DMS153 treated with DMSO at 0.1 percent for 48 hours (cell line): ENCODE data around the gene BST2.

Experiments used
- DNase-seq: peaks from one replicate; lab custom pipeline; 2025; ENCODE audit not compliant: unreplicated experiment; lab: John Stamatoyannopoulos, UW

The BST2 gene, protein sequence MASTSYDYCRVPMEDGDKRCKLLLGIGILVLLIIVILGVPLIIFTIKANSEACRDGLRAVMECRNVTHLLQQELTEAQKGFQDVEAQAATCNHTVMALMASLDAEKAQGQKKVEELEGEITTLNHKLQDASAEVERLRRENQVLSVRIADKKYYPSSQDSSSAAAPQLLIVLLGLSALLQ

DNA sequence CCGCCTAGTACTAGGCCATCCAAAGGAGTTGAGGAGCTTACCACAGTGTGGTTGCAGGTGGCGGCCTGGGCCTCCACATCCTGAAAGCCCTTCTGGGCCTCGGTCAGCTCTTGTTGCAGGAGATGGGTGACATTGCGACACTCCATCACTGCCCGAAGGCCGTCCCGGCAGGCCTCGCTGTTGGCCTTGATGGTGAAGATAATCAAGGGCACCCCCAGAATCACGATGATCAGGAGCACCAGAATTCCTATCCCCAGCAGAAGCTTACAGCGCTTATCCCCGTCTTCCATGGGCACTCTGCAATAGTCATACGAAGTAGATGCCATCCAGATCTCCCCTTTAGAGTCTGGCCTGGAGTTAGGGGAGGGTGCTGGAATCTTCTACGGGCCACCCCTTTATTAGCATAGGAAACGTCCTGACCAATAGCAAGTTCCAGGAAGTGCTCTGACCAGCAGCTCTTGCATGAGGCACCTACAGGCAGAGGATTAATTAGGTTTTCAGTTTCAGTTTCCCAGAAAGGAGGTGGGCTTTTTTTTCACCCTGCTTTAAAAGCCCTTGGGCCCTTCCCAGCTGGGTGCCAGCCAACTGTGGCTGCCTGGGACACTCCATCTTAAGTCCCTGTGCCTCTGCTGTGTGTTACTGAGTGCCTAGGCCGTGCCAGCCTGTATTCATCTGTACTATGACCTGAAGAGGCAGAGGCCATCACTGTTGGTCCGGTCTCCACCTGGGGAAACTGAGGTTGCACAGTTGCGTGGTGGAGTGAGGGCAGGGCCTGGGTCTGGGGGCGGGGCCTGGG, at the start of gene BST2:
Gene BST2, minus strand, starts transcription at position 381 of the 796 bp plus-strand sequence. Its CDS starts 55 bp downstream, at position 326.
- no peak for DNase-seq

- DNase-seq = no peak
Observed at GRCh38 chr19:17454576-17455071, 49.2 kb upstream of the BST2 start.

DNA sequence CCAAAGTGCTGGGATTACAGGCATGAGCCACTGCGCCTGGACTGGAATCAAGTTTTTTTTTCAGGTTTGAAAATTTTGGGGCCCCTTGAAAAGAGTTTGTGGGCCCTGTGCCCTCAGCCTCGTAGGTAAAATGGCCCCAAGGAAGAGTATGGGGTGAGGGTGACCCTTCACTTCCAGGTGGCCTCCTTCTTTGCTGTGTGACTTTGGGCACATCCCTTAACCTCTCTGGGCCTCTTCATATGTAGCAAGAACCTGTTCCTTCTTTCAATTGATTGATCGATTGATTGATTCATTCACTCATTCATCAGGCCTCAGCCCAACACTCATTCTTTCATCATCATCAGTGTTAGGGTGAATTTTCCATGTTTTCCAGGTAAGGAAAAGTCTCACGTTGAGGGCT, 46.4 kb upstream of the BST2 start:
- no peak for DNase-seq

DNA sequence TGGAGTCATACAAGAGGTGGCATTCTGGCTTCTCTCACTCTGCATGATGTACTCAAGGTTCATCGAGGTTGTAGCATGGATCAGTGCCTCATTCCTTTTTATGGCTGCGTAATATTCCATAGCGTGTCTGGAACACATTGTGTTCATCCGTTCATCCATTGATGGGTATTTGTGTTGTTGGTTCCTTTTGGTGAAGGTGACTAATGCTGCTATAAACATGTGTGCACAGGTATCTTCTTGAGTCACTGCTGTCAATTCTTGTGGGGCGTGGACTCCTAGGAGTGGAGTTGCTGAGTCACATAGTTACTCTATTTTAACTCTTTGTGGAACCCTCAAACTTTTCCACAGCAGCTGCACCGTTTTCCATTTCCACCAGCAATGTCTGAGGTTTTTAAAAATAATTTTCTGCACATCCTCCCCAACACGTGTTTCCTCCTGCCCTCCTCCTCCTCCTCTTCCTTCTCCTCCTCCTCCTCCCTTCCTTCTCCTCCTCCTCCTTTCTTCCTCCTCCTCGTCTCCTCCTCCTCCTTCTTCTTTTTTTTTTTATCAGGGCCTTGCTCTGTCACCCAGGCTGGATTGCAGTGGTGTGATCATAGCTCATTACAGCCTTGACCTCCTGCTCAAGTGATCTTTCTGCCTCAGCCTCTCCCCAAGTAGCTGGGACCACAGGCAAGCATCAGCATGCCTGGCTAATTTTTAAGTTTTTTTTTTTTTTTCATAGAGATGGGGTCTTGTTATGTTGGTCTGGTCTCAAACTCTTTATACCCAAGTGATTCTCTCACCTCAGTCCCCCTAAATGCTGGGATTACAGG, 45.0 kb upstream of the BST2 start:
- no peak for DNase-seq

GRCh38 chr19:17448131-17448967, 42.9 kb upstream of the BST2 start, which contains the start of gene TMEM221:
Gene TMEM221, minus strand, starts transcription at chr19:17448668. Its CDS starts 206 bp downstream, at chr19:17448462.
- no peak for DNase-seq

DNA sequence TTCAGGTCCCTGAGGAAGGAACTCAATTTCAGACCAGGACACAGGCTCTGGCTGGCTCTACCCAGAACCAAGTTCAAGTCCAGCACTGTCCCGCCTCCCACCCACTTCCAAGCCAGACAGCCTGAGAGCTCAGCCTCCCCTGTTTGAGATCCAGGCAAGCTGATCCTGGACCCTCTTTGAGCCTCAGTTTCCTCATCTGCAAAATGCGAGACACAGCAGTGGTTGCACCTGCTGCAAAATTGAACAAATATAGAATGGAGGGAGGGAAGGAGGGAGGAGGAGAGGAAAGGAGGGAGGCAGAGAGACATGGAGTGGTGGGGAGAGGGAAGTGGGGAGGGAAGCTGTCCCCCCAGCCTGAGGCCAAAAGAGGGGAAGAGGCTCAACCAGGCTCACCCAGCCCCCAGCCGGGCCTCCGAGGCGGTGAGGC, 42.3 kb upstream of the BST2 start:
- DNase-seq = no peak

- no peak for DNase-seq
Observed at GRCh38 chr19:17445526-17446165, 40.2 kb upstream of the BST2 start.

DNA sequence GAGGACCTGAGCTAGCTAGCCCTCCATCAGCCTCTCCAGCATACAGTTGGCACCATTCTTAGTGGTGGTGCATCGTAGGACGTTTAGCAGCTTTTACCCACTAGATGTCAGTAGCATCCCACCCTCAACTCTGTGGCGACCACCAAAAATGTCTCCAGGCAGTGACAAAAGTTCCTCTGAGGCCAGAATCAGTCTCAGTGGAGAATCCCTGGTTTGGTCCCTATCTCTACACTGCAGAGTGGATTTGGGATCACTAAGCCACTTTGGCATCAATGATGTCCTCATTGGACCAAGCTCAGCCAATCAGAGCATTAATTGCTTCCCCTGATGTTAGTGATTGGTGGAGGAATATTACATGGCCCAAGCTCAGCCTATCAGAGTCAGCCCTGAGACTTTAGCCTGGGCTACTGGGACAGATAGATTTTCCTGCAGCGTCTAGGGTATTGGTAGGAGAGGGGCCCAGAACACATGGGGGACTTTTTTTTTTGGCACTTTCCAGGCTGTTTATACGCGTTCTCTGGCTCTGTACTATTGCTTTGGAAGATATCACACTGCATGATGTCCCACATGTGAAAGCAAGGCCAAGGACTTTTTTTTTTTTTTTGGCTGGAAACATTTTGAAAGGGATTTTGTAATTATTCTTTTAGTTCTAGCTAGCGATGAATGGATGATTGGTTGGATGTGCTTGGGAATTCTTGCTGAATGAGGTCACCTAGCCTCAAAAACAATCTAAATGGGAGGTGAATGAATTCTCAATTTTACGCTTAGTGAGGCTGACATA, 36.0 kb upstream of the BST2 start:
- no peak for DNase-seq

GRCh38 chr19:17436874-17437267, 31.4 kb upstream of the BST2 start:
- no peak for DNase-seq

- DNase-seq = no peak
Observed at GRCh38 chr19:17436094-17436873, 30.9 kb upstream of the BST2 start.

GRCh38 chr19:17435218-17435617, 29.8 kb upstream of the BST2 start:
- DNase-seq = no peak

DNA sequence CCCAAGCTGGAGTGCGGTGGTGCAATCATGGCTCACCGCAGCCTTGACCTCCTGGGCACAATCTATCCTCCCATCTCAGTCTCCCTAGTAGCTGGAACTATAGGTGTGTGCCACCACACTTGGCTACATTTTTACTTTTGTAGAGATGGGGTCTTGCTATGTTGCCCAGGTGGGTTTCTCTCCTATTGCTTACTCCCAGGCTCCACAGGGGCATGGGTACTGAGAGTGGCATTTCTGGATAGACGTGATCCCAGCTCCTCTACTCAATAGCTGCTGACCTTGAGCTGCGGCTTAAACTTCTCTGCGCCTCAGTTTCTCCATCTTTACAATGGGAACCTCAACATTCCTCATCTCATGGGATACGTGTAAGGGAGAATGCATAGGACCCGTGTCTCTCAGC, 26.0 kb upstream of the BST2 start:
- DNase-seq = no peak

- DNase-seq = no peak
Observed at GRCh38 chr19:17429641-17430113, 24.2 kb upstream of the BST2 start.

DNA sequence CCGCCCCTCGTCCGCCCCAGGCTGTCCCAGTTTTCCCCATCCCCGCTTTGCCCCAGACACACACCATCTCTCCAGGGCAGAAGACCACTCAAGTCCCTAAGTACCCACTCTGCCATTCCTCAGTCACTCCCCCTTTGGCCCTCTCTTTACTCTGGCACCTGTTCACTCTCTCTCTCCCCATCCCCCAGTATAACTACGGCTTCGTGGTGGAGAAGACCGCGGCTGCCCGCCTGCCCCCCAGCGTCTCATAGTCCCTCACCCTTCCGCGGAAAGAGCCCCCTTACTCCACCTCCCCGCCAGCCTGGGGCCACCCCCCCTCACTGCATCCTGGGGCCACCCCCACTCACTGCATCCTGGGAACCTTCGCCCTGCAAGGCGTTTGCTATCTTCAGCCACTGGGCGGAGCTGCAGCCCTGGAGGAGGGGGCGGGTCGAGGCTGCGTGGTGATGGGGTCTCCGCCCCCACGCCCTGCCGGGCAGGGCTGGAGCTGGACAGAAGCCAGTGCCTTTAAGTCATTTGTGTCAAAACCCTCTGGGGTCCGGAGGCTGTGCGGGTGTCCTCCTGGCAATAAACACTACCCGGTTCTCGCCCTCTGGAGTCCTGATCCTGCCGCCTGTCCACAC, 19.4 kb upstream of the BST2 start:
- DNase-seq = no peak

DNA sequence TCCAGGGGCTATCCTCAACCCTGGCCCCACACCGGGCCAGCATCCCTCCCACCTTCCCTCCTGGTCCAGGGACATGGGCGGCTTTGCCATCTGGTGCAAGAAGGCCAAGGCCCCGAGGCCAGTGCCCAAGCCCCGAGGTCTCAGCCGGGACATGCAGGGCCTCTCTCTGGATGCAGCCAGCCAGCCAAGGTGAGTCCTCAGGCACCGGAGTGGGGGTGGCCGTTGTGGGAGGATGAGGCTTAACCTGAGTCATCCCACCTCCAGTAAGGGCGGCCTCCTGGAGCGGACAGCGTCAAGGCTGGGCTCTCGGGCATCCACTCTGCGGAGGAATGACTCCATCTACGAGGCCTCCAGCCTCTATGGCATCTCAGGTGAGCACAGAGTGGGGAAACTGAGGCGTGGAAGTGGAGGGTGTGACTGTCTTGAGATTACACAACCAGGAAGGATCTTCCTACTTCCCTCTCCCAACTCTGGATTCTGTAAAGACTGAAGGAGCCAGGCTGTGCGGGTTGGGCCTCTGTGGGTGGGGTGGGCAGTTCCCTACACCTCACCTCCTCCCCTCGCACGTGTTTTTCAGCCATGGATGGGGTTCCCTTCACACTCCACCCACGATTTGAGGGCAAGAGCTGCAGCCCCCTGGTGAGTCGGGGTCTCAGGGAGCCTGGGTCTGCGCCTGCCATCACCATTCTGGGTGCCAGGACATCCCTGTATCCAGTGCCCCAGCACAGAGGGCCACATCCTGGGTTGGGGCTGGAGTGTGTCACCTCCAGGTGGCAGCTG, 18.2 kb upstream of the BST2 start:
- DNase-seq = no peak

- no peak for DNase-seq
Observed at GRCh38 chr19:17421942-17422341, 16.5 kb upstream of the BST2 start.

DNA sequence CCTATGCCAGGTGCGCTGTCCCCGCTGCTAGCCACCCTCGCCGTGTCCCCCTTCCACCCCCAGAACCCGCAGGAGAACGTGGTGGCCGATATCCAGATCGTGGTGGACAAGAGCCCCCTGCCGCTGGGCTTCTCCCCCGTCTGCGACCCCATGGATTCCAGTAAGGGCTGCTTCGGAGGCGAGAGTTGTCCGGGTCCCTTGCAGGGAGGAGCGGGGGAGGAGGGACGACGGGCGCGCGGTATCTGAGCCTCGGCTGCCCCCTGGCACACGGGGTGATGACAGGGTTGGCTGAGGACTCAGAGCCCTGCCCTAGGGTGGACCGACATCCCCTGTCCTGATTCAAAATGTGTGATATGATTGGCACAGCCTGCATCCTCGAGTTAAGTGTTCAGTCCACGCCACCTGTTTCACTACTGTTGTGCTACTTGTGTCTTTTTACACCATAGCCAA, 15.1 kb upstream of the BST2 start:
- DNase-seq = no peak
